GM18517 (cell line): Measurements from ENCODE around the gene PRDM16.

Source experiments
- ATAC-seq: cut with Tn5 transposase; IDR thresholded peaks from one replicate; pipeline ENCODE4 v1.9.1; 2021; ENCODE audit warnings: mild to moderate bottlenecking, moderate library complexity; ENCODE audit not compliant: unreplicated experiment

The PRDM16 gene

GRCh38 chr1:3219791-3220467 lies 150.9 kb downstream of the PRDM16 start:
- no peak for ATAC-seq

GRCh38 chr1:3221112-3222041 lies 152.4 kb downstream of the PRDM16 start:
- no peak for ATAC-seq

GRCh38 chr1:3222042-3222692 lies 153.2 kb downstream of the PRDM16 start:
- ATAC-seq: no peak

GRCh38 chr1:3225661-3226060 lies 156.7 kb downstream of the PRDM16 start:
- no peak for ATAC-seq

- ATAC-seq: no peak
Observed at GRCh38 chr1:3226191-3226590, 157.2 kb downstream of the PRDM16 start.

GRCh38 chr1:3226701-3227350 lies 157.8 kb downstream of the PRDM16 start:
- no peak for ATAC-seq

GRCh38 chr1:3227351-3227704 lies 158.3 kb downstream of the PRDM16 start:
- ATAC-seq: no peak

- ATAC-seq: no peak
Observed at GRCh38 chr1:3227893-3228292, 158.9 kb downstream of the PRDM16 start.

GRCh38 chr1:3229081-3229725 lies 160.2 kb downstream of the PRDM16 start:
- no peak for ATAC-seq

- ATAC-seq: no peak
Observed at GRCh38 chr1:3230553-3230952, 161.6 kb downstream of the PRDM16 start.

GRCh38 chr1:3231245-3231644 lies 162.2 kb downstream of the PRDM16 start:
- ATAC-seq: no peak

GRCh38 chr1:3231826-3232225 lies 162.8 kb downstream of the PRDM16 start:
- no peak for ATAC-seq

- ATAC-seq: no peak
Observed at GRCh38 chr1:3233031-3233430, 164.0 kb downstream of the PRDM16 start.

GRCh38 chr1:3233551-3233950 lies 164.5 kb downstream of the PRDM16 start:
- ATAC-seq: no peak

GRCh38 chr1:3234281-3234680 lies 165.3 kb downstream of the PRDM16 start:
- ATAC-seq: no peak

- no peak for ATAC-seq
Observed at GRCh38 chr1:3234956-3235355, 166.0 kb downstream of the PRDM16 start.

- no peak for ATAC-seq
Observed at GRCh38 chr1:3235496-3235895, 166.5 kb downstream of the PRDM16 start.

GRCh38 chr1:3236361-3236760 lies 167.4 kb downstream of the PRDM16 start:
- no peak for ATAC-seq

- ATAC-seq: no peak
Observed at GRCh38 chr1:3236955-3237354, 168.0 kb downstream of the PRDM16 start.

GRCh38 chr1:3237570-3237969 lies 168.6 kb downstream of the PRDM16 start:
- ATAC-seq: no peak
